MM.1S (cell line): ENCODE results near the gene IGFBP5.

ENCODE experiments used
- EZH2 ChIP-seq: fragments of 300-600 bp; sonication (generic); optimal IDR thresholded peaks from 2 replicates; pipeline ENCODE3; 2017; ENCODE audit warnings: low read depth, mild to moderate bottlenecking, antibody characterized with exemption, low read length, mixed read lengths
- EZH2phosphoT487 ChIP-seq: fragments of 300-600 bp; sonication (generic); IDR thresholded peaks from 2 replicates; pipeline ENCODE4 v1.6.1; 2018; ENCODE audit warnings: antibody characterized with exemption, low read length
- TF ChIP-seq, protein P1 (sequence below): fragments of 300-600 bp; sonication (generic); IDR thresholded peaks from 2 replicates; pipeline ENCODE4 v1.5.1; 2016; ENCODE audit warnings: antibody characterized with exemption, low read length, mixed read lengths

- TF ChIP-seq EZH2 (no peak), EZH2phosphoT487 (no peak)
- TF ChIP-seq, protein P1, sequence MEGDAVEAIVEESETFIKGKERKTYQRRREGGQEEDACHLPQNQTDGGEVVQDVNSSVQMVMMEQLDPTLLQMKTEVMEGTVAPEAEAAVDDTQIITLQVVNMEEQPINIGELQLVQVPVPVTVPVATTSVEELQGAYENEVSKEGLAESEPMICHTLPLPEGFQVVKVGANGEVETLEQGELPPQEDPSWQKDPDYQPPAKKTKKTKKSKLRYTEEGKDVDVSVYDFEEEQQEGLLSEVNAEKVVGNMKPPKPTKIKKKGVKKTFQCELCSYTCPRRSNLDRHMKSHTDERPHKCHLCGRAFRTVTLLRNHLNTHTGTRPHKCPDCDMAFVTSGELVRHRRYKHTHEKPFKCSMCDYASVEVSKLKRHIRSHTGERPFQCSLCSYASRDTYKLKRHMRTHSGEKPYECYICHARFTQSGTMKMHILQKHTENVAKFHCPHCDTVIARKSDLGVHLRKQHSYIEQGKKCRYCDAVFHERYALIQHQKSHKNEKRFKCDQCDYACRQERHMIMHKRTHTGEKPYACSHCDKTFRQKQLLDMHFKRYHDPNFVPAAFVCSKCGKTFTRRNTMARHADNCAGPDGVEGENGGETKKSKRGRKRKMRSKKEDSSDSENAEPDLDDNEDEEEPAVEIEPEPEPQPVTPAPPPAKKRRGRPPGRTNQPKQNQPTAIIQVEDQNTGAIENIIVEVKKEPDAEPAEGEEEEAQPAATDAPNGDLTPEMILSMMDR: no peak
These were observed 45.9 kb upstream of the IGFBP5 start for GRCh38 chr2:216741223-216741593.
